CD4-positive, alpha-beta T cell treated with Interleukin-4 for 4 hours (primary cell): ENCODE results near the gene MOB3B.
"Not testable (repeated sequence)": the region's sequence is repeated elsewhere in the genome, so short reads cannot be mapped to it uniquely, and the experiment has no call there.

ENCODE experiments used
- DNase-seq: peaks from one replicate; pipeline ENCODE4 v3.0.0-alpha.2; 2020

The MOB3B gene

DNA sequence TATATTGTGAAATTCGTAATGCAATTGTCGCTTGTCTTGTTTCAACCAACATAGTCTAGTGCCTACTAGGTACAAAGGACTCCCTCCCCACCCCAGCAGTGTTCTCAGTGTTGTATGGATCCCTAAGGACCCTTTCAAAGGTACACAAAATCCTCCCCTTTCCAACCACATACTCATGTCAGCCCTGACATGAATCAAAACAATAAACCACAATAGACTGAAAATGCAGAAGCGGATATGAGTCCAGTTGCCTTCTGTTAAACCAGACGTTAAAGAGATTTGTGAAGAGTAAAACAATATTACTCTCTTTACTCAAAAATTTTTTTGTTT lies 87.9 kb downstream of the MOB3B start:
- no peak for DNase-seq

- DNase-seq: no peak
These were observed 88.5 kb downstream of the MOB3B start for GRCh38 chr9:27440888-27441740.

DNA sequence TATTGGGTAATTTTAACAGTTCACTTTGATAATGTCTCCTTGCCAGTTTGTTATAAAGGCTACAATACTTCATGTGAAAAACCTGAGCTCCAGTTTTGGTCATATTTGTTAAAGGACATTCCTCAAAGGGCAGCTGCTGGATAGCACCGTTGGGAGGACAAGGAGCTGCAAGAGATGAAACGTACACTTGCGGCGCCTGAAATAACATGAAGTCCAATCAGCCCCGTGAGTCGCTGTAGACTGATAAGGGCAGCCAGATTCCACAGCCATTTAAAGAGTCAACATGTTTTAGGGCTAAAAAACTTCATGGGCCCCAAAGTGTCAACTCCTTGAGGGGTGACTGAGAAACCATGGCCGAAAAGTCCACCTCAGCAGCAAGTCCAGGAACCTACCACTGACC lies 91.1 kb downstream of the MOB3B start:
- no peak for DNase-seq

GRCh38 chr9:27437652-27438373 lies 91.8 kb downstream of the MOB3B start:
- no peak for DNase-seq

GRCh38 chr9:27436234-27436633 lies 93.4 kb downstream of the MOB3B start:
- no peak for DNase-seq

DNA sequence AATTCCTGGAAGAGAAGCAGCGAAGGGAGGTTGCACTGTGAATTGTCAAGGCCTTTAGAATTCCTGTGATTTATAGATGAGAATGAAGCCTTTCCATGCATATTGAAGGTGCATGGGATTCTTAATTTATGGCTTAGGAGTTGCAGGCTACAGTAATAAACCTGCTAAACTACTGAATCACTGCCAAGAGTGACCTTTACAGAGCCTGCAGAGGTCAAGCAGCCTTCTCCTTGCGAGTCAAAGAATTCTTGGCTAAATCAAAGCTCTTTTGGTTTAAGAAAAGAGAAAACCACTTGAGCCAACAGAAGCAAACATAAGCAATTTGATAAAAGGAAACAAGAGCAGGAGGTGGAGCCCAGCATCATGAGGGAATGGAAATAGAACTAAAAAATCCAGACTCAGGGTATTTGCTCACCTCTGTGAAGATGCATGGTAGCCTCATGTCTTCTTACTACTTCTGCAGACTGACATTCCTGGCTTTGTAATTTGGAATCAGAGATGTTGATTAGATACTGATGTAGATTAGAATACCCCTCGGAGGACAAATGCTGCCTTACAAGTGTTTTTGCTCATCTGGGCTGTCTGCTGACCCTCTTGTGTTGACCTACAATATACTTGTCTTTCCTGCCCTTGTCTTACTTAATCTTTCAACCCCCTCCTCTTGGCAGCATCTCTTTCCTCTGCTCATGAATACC lies 95.8 kb downstream of the MOB3B start:
- no peak for DNase-seq

- DNase-seq: no peak
These were observed 97.3 kb downstream of the MOB3B start for GRCh38 chr9:27432308-27432707.

DNA sequence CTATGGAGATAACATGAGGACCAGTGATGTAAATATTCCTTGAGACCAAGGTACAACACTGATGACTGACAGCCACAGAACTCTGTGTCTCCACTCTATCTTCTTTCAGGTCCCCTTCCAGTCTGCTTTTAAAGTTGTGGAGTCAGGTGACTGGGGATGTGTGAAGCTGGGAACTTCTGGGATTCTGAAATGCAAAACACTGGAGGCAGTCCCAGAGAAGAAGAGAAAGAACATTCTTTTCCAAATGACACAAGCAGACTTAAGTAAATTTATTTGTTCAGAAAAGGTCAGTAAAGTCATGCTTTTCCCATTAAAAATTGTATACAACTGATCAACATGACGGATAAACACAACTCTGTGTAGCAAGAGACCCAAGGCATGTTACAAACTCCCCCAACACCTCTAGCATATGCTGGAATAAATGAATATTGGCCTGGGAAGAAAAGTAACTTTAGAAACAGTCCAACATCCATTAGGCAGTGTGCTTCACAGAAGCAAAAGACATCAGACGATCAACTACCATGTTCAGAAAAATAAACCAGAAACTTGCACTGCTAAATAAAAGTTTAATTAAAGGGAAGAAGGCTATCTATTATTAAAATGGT lies 98.0 kb downstream of the MOB3B start:
- DNase-seq: no peak

DNA sequence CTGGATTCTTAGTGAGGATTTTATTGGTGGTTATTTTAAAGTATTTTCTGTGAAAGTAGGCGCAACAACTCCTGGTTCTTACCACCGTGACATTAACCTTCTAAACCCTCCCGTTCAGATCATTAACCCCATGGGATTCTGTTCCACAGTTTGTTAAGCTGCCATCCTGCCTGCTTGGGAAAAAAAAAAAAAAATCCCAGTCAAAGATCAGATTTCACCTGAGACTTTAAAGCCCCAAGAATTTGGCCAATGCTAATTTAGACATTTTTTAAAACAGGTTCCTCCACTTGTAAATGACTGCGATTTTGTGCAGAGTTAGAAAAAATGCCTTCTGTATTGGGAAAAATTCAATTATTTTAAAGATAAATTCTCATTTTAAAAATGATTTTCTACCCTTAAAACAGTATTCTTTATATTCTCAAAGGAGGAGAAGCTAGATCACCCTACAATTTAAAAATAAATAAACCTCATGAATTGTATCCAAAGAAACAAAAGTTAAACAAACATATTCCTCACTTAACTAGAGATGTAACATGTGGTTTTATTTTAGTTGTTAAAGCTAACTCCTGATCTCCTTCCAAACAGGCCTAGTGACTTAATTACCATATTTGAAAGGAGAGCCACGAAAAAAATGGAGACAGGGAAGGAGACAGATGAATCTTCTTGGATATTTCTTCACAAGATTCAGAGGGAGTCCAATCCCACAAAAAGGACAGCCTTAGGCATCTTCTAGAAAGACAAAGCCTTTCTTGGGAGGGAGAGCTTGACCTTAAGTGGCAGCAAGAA lies 98.7 kb downstream of the MOB3B start:
- no peak for DNase-seq

DNA sequence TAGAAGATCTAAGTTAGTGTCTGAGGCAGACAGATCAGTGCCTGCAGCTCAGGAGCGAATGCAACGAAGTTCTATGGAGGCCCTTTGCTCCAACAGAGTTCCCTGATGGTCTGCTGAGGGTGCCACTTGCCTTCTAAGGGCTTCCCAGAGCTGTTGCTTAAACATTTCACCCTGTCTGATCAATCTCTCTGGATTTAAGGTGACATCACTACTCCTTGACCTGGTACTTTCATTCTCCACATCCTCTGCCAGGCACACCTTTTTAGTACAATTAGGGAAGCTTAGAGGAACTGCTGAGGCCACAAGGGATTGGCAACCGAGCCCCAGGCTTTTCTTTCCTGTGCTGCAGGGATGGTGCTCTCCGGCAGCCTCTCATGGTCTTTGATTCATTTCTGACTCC lies 99.7 kb downstream of the MOB3B start:
- no peak for DNase-seq

GRCh38 chr9:27429436-27429835 lies 100.2 kb downstream of the MOB3B start:
- no peak for DNase-seq

- no peak for DNase-seq
These were observed 101.1 kb downstream of the MOB3B start for GRCh38 chr9:27428551-27428950.

- DNase-seq: no peak
These were observed 102.4 kb downstream of the MOB3B start for GRCh38 chr9:27427272-27427643.

- no peak for DNase-seq
These were observed 102.9 kb downstream of the MOB3B start for GRCh38 chr9:27426511-27427271.

- DNase-seq: no peak
These were observed 103.6 kb downstream of the MOB3B start for GRCh38 chr9:27425827-27426510.

DNA sequence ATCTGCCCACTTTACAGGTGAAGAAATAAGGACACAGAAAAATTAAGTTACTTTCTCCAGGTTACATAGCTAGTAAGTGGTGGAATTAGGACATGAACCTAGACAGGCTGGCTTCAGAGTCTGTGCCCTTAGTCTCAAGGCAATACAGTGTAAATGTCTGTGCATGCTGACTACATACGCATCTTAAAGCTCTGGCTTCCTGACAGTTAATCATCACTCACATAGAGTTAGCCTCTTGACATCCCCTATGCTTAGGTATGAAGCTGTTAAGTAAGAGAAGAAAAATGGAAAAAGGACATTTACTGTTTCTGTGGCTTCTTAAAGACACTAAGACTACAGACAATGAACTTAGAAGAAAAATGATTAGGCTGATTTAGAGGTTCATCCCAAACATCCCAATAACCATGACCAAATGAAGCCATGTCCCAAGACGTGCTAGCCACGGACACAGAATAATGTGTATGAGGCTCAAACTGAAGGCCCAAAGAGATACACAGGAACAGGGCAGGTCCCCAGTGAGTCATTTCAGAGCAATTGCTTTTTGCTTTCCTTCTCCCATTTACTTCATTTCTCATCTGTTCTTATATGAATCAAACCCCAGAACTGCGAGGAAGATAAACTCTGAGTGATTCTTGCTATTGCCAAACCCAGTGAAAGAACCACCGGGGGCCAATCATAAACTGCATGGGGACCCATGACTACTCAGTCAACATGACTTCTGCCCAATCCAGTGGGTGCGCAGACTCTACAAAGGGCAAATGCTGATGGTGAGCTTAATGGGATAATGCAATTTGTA lies 105.5 kb downstream of the MOB3B start:
- no peak for DNase-seq

- DNase-seq: no peak
These were observed 107.3 kb downstream of the MOB3B start for GRCh38 chr9:27422279-27422834.

GRCh38 chr9:27421577-27421976 lies 108.0 kb downstream of the MOB3B start:
- DNase-seq: no peak

- not testable (repeated sequence) for DNase-seq
These were observed 110.1 kb downstream of the MOB3B start for GRCh38 chr9:27419558-27419957.

DNA sequence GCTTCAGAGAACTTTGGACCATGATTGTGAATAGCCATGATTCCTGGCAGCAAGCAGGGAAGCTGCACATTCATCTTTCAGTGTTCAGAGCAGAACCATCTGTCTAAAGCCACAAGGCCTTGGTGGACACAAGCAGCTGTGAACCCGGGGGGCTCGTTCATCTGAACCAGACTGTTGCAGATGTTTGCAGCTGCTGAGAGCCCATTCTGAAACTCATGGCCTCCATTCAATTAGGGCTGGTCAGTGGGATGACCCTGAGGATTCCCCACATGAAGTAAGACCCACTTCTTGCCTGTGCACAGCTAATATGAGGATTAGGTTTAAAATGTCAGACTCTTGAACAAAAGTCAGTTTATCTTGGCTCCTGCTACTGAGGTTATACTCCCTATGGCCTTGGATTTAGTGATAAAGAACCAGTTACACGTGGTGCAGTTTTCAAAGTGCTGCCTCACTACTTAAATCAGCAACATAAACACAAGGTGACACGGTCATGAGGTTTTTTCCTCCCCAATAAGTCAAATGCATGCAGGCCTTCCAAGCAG lies 115.3 kb downstream of the MOB3B start:
- no peak for DNase-seq
